NCI-H1436 treated with DMSO at 0.1 percent for 48 hours (cell line): ENCODE data around the gene MLST8.
"Not testable (repeated sequence)": the region's sequence is repeated elsewhere in the genome, so short reads cannot be mapped to it uniquely, and the experiment has no call there.

Experiments
- DNase-seq: peaks from one replicate; lab custom pipeline; 2025; lab: John Stamatoyannopoulos, UW

Gene MLST8

GRCh38 chr16:2232094-2232990, 27.1 kb downstream of the MLST8 start:
- DNase-seq: no peak

GRCh38 chr16:2233046-2233775, 28.0 kb downstream of the MLST8 start:
- DNase-seq: no peak

DNA sequence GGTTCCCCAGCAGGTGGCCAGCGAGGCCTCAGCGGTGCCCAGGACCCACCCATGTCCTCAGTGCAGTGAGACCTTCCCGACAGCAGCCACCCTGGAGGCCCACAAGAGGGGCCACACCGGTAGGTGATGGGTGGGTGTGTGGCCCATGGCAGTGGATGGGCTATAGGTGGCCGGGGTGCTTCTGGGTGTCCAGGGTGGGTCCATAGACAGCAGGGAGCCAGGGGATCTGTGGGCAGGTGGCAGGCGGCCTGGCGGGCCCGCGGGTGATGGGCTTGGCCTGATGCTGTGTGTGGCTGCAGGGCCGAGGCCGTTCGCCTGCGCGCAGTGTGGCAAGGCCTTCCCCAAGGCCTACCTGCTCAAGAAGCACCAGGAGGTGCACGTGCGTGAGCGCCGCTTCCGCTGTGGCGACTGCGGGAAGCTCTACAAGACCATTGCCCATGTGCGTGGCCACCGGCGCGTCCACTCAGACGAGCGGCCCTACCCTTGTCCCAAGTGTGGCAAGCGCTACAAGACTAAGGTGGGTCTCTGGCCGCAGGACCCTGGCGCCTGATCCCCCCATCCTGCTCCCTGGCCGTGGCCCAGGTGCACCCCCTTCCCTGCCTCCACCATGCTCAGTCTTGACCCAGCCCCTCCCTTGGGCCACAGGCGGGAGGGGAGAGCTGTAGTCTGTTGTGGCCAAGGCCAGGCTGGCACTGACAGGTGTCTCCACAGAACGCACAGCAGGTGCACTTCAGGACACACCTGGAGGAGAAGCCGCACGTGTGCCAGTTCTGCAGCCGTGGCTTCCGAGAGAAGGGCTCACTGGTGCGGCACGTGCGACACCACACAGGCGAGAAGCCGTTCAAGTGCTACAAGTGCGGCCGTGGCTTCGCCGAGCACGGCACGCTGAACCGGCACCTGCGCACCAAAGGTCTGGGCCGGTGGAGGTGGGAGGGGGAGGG, 28.9 kb downstream of the MLST8 start:
- DNase-seq: no peak

DNA sequence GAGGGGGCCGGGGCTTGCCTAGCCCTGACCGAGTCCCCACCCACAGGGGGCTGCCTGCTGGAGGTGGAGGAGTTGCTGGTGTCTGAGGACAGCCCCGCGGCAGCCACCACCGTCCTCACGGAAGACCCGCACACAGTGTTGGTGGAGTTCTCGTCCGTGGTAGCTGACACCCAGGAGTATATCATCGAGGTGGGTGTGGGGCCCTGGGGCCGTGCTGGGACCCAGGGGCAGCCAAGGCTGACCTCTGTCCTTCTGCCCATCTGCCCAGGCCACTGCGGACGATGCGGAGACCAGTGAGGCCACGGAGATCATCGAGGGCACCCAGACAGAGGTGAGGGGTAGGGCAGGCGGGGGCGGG, 29.5 kb downstream of the MLST8 start:
- DNase-seq: no peak

- DNase-seq: no peak
Observed at GRCh38 chr16:2235234-2235651, 30.0 kb downstream of the MLST8 start.

DNA sequence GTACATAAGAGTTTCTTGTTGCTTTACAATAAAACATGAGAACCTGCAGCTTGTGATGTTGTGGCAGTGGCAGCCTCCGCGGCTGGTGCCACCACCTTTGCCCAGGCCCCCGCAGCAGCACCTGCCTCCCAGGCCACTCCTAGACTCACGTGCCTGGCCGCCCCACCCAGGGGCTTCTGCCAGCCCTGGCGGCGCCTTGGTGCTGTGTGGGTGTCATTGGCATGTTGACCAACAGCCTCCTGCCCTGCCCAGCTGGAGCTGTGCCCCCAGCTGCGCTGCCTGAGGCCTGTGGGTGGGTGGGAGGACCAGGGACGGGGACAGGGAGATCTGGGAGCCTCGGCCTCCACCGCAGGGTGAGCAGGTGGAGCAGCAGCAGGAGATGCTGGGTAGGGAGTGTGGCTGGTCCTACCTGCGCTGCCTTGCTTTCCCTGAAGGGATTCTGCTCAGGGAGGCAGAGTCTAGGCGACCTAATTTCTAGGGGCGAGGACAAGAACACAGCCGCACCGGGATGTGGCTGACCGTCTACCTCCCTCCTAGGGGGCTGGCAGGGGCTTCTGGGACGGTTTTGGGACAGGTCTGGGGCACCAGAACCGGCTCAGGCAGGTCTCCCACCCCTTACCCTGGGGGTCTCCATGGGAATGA, 30.6 kb downstream of the MLST8 start:
- DNase-seq: no peak

DNA sequence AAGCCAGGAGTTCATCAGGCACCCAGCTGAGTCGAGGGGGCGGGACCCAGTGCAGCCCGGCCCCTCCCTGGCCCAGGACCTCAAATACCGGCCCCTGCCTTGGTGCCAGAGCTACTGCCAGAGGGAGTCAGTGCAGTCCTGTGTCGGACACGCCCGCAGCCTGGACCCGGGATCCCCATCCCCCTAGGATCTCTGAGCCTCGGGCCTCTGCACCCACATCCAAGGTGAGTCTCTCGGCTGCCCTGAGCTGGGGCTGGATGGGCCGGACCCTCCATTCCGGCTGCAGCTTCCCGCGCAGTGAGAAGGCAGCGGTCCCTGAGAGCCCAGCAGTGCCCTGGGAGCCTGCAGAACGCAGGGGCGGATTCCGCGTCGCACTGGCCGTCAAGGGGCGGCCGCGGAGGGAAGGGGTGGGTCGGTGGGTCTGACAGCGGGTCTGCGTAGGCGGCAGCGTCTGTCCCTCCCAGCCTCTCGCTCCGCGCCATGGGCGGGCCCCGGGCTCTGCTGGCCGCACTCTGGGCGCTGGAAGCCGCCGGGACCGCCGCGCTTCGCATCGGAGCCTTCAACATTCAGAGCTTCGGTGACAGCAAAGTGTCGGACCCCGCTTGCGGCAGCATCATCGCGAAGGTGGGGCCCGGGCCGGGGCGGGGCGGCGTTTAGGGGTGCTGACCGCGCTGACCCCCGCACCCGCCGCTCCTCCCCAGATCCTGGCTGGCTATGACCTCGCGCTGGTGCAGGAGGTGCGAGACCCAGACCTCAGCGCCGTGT, 31.3 kb downstream of the MLST8 start, which contains the start of gene DNASE1L2:
TSS of gene DNASE1L2 (plus strand) at position 108 of the 765 bp plus-strand sequence. CDS start at position 481, 373 bp downstream.
- DNase-seq: no peak

DNA sequence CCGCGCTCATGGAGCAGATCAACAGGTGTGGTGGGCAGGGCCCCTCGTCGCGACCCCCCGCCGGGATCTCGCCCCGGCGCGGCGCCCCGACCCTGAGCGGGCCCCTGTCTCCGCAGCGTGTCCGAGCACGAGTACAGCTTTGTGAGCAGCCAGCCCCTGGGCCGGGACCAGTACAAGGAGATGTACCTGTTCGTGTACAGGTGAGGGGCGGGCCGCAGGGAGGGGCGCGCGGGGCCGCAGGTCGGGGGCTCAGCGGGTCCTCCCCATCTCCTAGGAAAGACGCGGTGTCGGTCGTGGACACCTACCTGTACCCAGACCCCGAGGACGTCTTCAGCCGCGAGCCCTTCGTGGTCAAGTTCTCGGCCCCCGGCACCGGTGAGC, 31.8 kb downstream of the MLST8 start:
- no peak for DNase-seq

- no peak for DNase-seq
Observed at GRCh38 chr16:2237493-2238149, 32.4 kb downstream of the MLST8 start.

GRCh38 chr16:2238150-2238837, 33.0 kb downstream of the MLST8 start:
- no peak for DNase-seq

GRCh38 chr16:2238838-2239675, 33.8 kb downstream of the MLST8 start:
- DNase-seq: no peak

DNA sequence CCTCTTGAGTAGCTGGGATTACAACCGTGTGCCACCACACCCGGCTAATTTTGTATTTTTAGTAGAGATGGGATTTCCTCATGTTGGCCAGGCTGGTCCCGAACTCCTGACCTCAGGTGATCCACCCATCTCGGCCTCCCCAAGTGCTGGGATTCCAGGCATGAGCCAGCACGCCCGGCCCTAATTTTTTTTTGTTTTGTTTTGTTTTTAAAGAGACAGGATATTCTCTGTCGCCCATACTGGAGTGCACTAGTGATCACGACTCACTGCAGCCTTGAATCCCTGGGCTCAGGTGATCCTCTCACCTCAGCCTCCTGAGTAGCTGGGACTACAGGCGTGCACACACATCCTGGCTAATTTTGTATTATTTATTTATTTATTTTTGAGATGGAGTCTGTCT, 35.1 kb downstream of the MLST8 start:
- not testable (repeated sequence) for DNase-seq

GRCh38 chr16:2242598-2242997, 37.3 kb downstream of the MLST8 start:
- DNase-seq: no peak

DNA sequence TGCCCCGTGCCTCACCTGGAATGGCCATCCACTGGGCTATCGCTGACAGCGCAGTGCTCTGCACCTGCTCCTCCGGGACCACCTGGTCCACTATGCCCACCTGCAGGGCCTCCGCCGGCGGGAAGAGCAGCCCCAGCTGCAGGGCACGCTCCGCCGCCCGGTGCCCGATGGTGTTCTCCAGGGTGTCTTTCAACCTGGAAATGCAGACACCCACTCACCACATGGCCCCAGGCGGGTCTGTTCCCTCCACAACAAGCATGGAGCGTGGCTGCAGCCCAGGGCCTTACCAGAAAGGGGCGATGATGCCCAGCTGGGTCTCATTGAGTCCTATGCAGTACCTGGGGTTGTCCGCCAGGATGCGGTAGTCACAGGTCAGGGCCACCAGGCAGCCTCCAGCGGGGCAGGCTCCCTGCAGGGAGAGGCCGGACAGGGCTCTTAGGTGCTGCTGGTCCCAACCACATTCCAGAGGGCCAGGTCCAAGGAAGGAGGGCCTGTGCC, 37.8 kb downstream of the MLST8 start:
- DNase-seq: no peak

DNA sequence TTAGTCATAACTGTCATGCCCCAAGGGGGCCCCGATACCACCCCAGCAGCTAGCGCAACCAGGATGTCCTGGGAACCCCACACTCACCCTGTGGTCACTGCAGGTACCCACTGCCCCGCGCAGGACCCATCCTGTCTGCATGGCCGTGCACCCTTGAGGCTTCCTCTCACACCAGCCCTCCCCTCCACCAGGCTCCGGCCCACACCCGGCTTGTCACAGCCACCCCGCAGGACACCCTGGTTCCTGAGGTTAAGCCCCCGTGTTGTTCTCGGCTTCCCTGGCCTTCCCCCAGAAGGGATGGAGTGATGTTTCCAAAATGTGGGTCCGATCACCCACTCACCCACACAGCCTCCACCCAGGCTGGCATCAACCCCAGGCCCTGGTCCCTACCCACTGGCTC, 38.5 kb downstream of the MLST8 start:
- DNase-seq: no peak

- no peak for DNase-seq
Observed at GRCh38 chr16:2244301-2244700, 39.0 kb downstream of the MLST8 start.

DNA sequence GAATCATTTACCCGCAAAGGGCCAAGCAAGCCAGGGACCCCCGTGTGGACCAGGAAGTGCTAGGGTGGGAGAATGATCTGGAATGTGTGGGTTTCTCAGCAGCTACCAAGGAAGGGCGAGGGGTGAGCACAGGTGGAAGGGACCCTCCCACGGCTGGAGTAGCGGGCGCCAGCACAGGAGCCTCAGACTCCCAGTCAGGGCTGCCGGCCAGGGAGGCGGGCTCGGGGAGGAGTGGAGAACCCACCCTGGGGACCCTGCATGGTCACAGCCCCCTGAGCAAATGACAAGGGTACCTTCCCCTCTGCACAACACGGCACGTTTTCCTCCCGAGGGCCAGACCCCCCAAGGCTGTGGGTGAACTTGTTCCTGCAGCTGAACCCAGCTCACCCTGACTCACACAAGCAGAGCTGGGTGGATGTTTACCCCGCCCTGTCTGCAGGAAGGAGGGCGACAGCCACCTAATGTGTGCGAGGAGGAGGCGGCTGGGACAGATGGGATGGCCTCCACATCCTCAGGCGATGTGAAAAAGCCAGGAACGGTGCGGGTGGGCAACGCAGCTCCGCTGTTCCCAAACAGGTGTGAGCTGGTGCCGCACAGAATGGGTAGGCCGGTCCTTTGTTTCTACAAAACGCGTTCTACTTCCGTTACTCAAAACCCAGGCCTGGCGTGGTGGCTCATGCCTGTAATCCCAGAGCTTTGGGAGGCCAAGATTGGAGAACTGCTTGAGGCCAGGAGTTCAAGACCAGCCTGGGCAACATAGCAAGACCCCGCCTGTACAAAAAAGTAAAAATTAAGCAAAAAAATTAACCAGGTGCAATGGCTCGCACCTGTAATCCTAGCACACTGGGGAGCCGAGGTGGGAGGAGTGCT, 39.9 kb downstream of the MLST8 start:
- no peak for DNase-seq
